Measurements from ENCODE around the gene NELL2.

GRCh38 chr12:44464180-44464579 is 411.9 kb downstream of the NELL2 start:
- TF ChIP-seq CTCF (conservative IDR thresholded peaks at IDR 0.05) (no peak), ZFX (IDR thresholded peaks at IDR 0.05) (no peak)
